C1 segment of cervical spinal cord (tissue), 14 donors: ENCODE results near the gene COMTD1.
"Not testable (repeated sequence)": the region's sequence is repeated elsewhere in the genome, so short reads cannot be mapped to it uniquely, and the experiment has no call there.

Experiments used
- DNase-seq, 14 donors: peaks; one replicate each; lab custom pipeline; 2025; lab: John Stamatoyannopoulos, UW

Gene COMTD1

GRCh38 chr10:75195035-75195763 is 40.6 kb downstream of the COMTD1 start:
- no peak for DNase-seq

- not testable (repeated sequence) for DNase-seq
Measured at GRCh38 chr10:75194625-75195024, 41.1 kb downstream of the COMTD1 start.

- DNase-seq, result no peak
Measured at GRCh38 chr10:75191821-75192568, 43.8 kb downstream of the COMTD1 start.

GRCh38 chr10:75189266-75190096 is 46.3 kb downstream of the COMTD1 start:
- no peak for DNase-seq

- DNase-seq, result not testable (repeated sequence)
Measured at GRCh38 chr10:75188522-75188921, 47.2 kb downstream of the COMTD1 start.

GRCh38 chr10:75187961-75188426 is 47.8 kb downstream of the COMTD1 start:
- DNase-seq, result peak in 2 of 14 donors; percentile 2 to 4

- no peak for DNase-seq
Measured at GRCh38 chr10:75186310-75186709, 49.4 kb downstream of the COMTD1 start.
